HG03571 (cell line): Measurements from ENCODE around the gene ABHD8.

ENCODE experiments used
- ATAC-seq: cut with Tn5 transposase; IDR thresholded peaks from one replicate; pipeline ENCODE4 v1.9.1; 2021; ENCODE audit not compliant: unreplicated experiment

The ABHD8 gene

GRCh38 chr19:17334414-17335409, 31.5 kb upstream of the ABHD8 start, which contains the start of gene ANO8:
ANO8 (minus strand) TSS chr19:17334855; CDS start chr19:17334670, 185 bp downstream.
- ATAC-seq, result peak; percentile 35

GRCh38 chr19:17333611-17334413, 30.6 kb upstream of the ABHD8 start:
- ATAC-seq, result no peak

- ATAC-seq, result no peak
These were observed 29.7 kb upstream of the ABHD8 start for GRCh38 chr19:17332677-17333581.

- ATAC-seq, result no peak
These were observed 29.1 kb upstream of the ABHD8 start for GRCh38 chr19:17332360-17332676.

DNA sequence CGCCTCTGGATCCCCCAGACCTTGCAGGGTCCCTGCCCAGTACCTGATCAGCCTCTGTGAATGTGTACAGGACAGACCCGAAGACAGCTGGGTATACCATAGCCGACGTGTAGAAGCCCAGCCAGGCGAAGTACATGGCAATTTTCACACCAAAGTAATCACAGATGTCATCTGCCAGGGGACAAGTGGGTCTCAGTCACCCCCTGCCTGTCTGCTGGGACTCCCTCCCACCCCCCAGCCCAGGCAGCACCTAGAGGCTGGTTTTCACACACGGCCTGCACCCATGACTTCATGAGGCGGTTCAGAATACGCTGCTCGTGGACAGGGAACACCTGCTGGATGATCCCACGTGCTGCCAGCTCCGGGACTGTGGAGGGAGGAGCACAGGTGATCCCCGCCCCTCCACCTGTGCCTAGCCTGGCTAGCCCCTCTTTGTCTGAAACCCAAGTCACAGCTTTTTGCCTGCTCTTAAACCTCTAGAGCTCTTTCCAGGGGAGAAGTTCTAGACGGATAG, 27.9 kb upstream of the ABHD8 start:
- ATAC-seq, result no peak

DNA sequence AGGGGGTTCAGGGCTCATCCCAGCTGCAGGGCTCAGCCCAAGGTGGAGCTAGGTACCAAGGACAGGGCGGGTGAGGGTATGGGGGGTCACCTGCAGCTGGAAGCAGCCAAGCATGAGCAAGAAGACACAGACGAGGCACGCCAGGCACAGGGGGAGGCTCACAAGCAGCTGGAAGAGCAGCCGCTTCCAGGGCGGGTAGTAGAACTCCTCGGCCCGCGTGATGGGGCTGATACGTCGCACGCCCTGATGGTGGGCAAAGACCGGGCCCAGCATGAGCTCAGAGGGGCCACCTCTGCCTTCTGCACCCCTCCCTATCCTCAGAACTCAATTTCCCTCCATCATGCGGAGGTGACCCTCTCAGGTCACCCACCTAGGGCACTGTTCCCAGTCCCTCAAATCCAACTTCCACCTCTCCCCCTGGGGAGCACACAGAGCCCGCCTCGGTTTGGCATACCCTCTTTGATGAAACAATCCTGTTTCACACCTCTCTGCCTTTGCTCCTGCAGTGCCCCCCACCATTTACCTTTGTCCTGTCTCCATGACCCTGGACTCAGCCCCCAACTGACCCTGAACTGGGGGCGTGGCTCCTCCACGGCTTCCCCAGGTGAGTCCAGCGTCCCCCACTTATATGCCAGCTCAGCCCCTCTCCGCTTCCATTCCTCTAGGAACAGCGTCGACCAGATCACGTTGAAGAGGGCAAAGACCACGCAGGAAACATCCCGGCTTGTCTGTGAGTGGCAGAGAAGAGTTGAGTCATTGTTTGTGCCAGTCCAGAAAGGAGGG, 27.2 kb upstream of the ABHD8 start:
- ATAC-seq, result no peak

- ATAC-seq, result no peak
These were observed 26.4 kb upstream of the ABHD8 start for GRCh38 chr19:17329366-17330261.

DNA sequence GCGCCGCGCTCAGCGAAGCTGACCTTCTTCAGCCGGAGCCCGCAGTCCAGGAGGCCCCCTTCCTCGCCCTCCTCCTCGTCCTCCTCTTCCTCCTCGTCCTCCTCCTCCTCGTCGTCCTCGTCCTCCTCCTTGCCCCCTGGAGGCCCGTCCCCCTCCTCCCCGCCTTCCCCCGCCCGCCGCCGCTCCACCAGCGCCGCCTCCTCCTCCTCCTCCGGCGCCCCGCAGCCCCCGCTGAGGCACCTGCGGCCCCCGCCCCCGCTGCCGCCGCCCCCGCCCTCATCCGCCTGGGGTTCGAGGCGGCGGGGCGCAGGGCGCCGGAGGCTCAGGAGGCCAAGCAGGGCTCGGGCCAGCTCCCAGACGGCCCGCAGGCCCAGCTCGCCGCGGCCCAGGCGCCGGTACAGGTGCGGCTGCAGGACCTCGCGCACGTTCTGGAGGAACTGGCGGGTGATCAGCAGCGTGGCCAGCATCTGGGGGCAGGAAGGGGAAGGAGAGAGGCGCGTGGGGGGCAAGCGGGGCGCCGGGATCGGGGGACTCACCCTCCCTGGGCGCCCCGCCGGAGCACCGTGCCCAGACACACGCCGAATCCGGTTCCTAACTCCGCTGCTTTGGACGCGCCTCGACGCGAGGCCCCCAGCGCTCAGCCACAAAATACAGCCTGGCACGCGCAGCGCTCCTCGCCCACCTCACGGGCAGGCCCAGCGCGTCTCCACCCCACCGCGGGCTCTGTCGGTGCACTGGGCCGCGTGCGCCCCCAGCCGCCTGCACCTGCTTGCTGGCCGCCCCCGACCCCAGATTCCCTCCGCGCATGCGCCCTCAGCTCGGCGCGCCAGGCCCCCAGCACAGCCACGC, 25.5 kb upstream of the ABHD8 start:
- no peak for ATAC-seq

DNA sequence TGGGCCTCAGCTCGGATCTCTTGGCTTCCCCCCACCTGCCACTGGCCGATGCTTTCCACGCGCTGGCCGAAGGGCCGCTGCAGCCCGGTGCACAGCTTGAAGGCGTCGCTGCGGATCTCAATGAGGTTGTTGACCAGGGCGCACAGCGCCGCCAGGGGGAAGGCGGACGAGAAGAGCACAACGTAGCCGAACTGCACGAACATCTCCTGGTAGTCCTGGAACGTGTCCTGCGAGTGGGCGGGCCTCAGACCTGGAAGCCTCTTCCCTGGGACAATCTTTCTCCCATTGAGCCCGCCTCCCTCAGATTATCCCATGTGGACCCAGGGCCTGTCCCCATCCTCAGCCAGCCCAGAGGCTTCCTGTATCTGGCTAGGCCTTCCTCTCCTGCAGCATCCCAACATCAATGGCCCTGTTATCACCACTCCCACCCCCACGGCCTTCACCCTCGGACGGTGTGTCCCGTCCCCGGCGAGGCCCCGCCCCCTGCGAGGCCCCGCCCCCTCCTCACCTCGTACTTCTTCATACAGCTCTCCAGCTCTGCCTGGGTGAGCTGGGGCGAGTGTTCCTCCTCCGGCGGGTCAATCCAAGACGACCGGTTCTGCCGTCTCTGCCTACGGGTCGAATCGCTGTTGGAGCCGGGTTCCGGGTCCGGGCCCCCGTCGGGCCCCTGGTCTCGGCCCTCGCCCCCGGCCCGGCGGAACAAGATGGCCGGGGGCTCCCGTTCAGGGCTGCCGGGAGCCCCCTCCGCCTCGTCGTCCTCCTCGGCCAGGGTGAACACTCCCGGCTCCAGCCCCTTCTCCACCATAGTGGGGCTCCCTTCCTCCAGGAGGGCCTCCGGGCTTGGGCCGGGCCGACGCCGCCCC, 24.7 kb upstream of the ABHD8 start:
- no peak for ATAC-seq

GRCh38 chr19:17327068-17327653, 23.9 kb upstream of the ABHD8 start:
- no peak for ATAC-seq

GRCh38 chr19:17326595-17326966, 23.4 kb upstream of the ABHD8 start:
- ATAC-seq, result no peak

DNA sequence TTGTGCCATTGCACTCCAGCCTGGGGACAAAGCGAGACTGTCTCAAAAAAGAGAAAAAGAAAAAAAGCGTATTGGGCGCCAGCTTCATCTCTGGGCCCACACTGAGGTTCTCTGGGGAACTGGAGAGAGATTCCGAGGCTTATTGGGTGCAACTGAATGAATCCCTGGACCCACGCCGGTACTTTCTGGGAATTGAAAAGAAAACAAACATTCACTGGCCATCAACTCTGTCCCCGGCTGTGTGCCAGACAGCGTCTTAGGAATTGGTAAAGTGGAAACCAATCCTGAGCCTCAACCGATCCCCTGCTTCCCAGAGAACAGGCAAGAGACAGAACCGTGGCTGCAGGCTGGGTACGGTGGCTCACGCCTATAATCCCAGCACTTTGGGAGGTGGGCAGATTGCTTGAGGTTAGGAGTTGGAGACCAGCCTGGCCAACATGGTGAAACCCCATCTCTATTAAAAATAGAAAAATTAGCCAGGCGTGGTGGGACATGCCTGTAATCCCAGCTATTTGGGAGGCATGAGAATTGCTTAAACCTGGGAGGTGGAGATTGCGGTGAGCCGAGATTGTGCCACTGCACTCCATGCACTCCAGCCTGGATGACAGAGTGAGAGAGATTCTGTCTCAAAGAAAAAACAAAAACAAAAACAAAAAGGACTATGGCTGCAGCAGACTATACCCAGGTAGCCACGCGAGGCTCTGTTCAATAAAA, 22.8 kb upstream of the ABHD8 start:
- ATAC-seq, result no peak

DNA sequence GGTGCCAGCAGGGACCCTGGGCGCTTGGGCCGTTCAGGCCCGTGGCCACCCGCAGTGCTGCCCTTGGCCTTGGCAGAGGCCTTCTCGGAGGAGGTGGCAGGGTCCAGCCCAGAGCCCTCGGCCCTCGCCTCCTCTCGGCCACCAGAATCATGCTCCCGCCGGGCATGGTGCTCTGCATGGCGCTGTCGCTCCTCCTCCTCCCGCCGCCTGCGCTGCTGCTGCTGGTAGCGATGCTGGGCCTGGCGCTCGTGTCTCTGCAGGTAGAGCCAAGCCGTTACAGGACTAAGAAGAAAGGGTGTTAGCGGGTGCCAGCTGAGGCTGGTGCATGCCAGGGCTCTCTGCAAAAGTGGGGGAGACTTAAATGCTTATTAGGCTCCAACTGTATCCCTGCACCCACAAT, 21.9 kb upstream of the ABHD8 start:
- ATAC-seq, result no peak

DNA sequence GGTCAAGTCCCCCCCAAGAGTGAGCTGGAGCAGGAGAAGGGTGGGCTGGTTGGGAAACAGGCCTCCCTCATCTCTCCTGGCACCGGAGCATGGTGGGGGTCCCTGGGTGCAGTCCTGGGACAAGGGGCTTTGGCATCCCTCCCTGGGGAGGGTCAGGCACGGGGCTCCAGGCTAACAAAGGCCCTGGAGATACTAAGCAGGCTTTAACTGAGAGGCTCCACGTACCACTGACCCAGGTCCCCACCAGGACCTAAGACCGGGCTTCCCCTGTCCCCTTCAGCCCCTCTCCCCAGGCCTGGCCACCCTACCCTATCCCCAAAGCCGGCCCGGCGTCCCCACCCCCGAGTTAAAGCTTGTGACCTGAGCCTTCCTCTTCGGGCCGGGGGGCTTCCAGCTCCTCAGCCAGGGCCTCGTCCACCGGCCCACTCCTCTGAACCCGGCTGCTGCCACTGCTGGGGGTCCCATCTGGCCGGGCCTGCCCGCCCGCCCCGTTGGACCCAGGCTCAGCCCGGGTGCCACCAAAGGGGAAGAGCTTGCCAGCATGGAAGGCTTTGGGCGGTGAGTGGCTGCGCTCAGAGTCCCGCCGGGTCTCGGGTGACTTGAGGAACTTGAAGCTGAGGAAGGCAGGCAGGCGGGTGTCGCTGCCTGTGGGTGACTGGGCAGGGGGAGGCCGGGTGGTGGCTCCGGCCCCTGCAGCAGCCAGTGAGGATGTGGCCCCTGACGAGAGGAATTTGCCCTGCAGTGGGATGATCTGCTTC, 21.3 kb upstream of the ABHD8 start:
- no peak for ATAC-seq

GRCh38 chr19:17323964-17324332, 20.7 kb upstream of the ABHD8 start:
- ATAC-seq, result no peak
